ENCODE data around the gene ATG16L1.

The ATG16L1 gene

DNA sequence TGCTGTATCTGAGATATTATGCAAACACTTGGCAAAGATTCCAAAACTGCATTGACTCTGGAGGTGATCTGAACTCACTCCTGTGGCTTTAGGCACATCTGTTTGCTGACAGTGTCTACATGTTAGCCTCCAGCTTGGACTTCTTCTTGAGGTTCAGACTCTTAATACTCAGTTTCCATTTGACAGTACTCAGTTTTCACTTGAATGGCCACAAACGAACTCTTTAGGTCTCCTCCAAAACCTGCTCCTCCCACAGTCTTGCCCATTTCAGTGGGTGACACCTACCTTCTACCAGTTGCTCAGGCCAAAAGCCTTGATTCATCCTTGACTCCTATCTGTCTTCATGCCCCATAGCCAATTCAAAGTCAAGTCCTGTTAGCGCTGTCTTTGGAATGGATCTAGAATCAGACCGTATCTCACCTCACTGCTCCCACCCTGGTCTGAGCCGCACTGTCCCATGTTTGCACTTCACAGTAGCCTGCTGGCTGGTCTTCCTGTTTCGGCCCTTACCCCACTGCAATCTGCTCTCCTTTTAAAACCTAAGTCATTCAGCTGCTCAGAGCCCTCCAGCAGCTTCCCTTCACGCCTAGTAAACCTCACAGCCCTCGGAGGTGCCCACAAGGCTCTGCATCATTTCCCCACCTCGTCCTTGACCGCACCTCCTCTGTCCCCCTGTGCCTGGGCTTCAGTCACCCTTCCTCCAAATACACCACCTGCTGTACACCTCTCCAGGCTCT, 10.5 kb downstream of the ATG16L1 start:
- H3K36me3 ChIP-seq (ENCODE audit: insufficient read depth, low read length), result peaks cover 92% of the 10 kb centered on the region
- peaks cover 17% of the 10 kb centered on the region; the same call in 1 of the 2 replicates for H4K20me1 ChIP-seq (ENCODE audit: insufficient read depth, low read length)
- H3K4me3 ChIP-seq (ENCODE audit: low read depth in 1 of 2, low read length in 2 of 2), result no peak overlapping the region
- H2AFZ ChIP-seq (ENCODE audit: low read depth, low read length), result no peak overlapping the region
- no peak for ATAC-seq (ENCODE audit: insufficient read depth, low read depth)
- H3K27ac ChIP-seq (ENCODE audit: low read length), result no peak overlapping the region
- TF ChIP-seq EZH2 (IDR thresholded peaks at IDR 0.05; ENCODE audit: borderline replicate concordance, low read depth, low read length, severe bottlenecking), result no peak
- TF ChIP-seq, protein P1, sequence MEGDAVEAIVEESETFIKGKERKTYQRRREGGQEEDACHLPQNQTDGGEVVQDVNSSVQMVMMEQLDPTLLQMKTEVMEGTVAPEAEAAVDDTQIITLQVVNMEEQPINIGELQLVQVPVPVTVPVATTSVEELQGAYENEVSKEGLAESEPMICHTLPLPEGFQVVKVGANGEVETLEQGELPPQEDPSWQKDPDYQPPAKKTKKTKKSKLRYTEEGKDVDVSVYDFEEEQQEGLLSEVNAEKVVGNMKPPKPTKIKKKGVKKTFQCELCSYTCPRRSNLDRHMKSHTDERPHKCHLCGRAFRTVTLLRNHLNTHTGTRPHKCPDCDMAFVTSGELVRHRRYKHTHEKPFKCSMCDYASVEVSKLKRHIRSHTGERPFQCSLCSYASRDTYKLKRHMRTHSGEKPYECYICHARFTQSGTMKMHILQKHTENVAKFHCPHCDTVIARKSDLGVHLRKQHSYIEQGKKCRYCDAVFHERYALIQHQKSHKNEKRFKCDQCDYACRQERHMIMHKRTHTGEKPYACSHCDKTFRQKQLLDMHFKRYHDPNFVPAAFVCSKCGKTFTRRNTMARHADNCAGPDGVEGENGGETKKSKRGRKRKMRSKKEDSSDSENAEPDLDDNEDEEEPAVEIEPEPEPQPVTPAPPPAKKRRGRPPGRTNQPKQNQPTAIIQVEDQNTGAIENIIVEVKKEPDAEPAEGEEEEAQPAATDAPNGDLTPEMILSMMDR (IDR thresholded peaks at IDR 0.05; ENCODE audit: borderline replicate concordance, extremely low read depth, low read length, poor library complexity, severe bottlenecking), result no peak
- no peaks in the 10 kb centered on the region for H3K4me1 ChIP-seq (ENCODE audit: insufficient read depth, low read length)
- DNase-seq, result no peak
- H3K27me3 ChIP-seq (ENCODE audit: insufficient read depth, low read length, poor library complexity), result no peaks in the 10 kb centered on the region
- H3K9ac ChIP-seq (ENCODE audit: low read depth, low read length), result no peak overlapping the region
- no peak overlapping the region for H3K4me2 ChIP-seq (ENCODE audit: insufficient read depth, low read length)
- H3K9me3 ChIP-seq (ENCODE audit: insufficient read depth, low read length, severe bottlenecking), result no peaks in the 10 kb centered on the region
- peaks cover 35% of the 10 kb centered on the region for H3K79me2 ChIP-seq (ENCODE audit: insufficient read depth, low read length)

DNA sequence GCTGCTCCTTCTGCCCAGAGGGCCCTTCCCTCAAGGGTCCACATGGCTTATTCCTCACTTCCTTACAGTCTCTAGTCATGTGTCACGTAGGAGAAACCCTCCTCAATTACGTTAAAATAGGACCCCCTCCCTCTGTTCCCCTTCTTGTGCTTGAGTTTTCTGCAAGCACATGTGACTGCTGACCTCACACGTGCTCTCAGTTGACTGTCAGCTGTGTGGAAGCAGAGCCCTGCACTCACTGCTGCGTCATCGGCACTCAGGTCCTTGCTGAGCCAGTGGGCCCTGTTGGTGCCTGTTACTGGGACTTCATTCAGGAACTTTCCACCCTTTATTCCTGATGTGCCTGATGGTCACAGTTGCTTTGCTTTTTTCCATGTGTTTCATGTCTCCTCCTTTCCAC, 11.1 kb downstream of the ATG16L1 start:
- H3K36me3 ChIP-seq (ENCODE audit: insufficient read depth, low read length), result peaks cover 88% of the 10 kb centered on the region
- H3K27ac ChIP-seq (ENCODE audit: low read length), result no peak overlapping the region
- peaks cover 31% of the 10 kb centered on the region for H3K79me2 ChIP-seq (ENCODE audit: insufficient read depth, low read length)
- no peak for ATAC-seq (ENCODE audit: insufficient read depth, low read depth)
- no peaks in the 10 kb centered on the region for H3K9me3 ChIP-seq (ENCODE audit: insufficient read depth, low read length, severe bottlenecking)
- H3K27me3 ChIP-seq (ENCODE audit: insufficient read depth, low read length, poor library complexity), result no peaks in the 10 kb centered on the region
- no peak overlapping the region for H2AFZ ChIP-seq (ENCODE audit: low read depth, low read length)
- DNase-seq, result no peak
- H3K4me1 ChIP-seq (ENCODE audit: insufficient read depth, low read length), result peaks cover 3% of the 10 kb centered on the region
- no peak overlapping the region for H3K9ac ChIP-seq (ENCODE audit: low read depth, low read length)
- TF ChIP-seq EZH2 (IDR thresholded peaks at IDR 0.05; ENCODE audit: borderline replicate concordance, low read depth, low read length, severe bottlenecking), result no peak
- TF ChIP-seq, protein P1 (IDR thresholded peaks at IDR 0.05; ENCODE audit: borderline replicate concordance, extremely low read depth, low read length, poor library complexity, severe bottlenecking), result no peak
- H3K4me3 ChIP-seq (ENCODE audit: low read depth in 1 of 2, low read length in 2 of 2), result no peak overlapping the region
- H3K4me2 ChIP-seq (ENCODE audit: insufficient read depth, low read length), result no peak overlapping the region
- peaks cover 18% of the 10 kb centered on the region; the same call in 1 of the 2 replicates for H4K20me1 ChIP-seq (ENCODE audit: insufficient read depth, low read length)

GRCh38 chr2:233263045-233263570, 11.6 kb downstream of the ATG16L1 start:
- no peak overlapping the region for H3K9ac ChIP-seq (ENCODE audit: low read depth, low read length)
- H3K4me1 ChIP-seq (ENCODE audit: insufficient read depth, low read length), result peaks cover 8% of the 10 kb centered on the region
- H3K4me3 ChIP-seq (ENCODE audit: low read depth in 1 of 2, low read length in 2 of 2), result no peak overlapping the region
- H3K36me3 ChIP-seq (ENCODE audit: insufficient read depth, low read length), result peaks cover 91% of the 10 kb centered on the region
- DNase-seq, result no peak
- no peak for TF ChIP-seq EZH2 (IDR thresholded peaks at IDR 0.05; ENCODE audit: borderline replicate concordance, low read depth, low read length, severe bottlenecking)
- TF ChIP-seq, protein P1 (IDR thresholded peaks at IDR 0.05; ENCODE audit: borderline replicate concordance, extremely low read depth, low read length, poor library complexity, severe bottlenecking), result no peak
- peaks cover 21% of the 10 kb centered on the region; the same call in 1 of the 2 replicates for H4K20me1 ChIP-seq (ENCODE audit: insufficient read depth, low read length)
- H3K4me2 ChIP-seq (ENCODE audit: insufficient read depth, low read length), result no peak overlapping the region
- no peak for ATAC-seq (ENCODE audit: insufficient read depth, low read depth)
- H3K9me3 ChIP-seq (ENCODE audit: insufficient read depth, low read length, severe bottlenecking), result no peaks in the 10 kb centered on the region
- H2AFZ ChIP-seq (ENCODE audit: low read depth, low read length), result no peak overlapping the region
- no peak overlapping the region for H3K27ac ChIP-seq (ENCODE audit: low read length)
- no peaks in the 10 kb centered on the region for H3K27me3 ChIP-seq (ENCODE audit: insufficient read depth, low read length, poor library complexity)
- peaks cover 28% of the 10 kb centered on the region for H3K79me2 ChIP-seq (ENCODE audit: insufficient read depth, low read length)

Measured in DND-41 (cell line).